ENCODE measurements around the gene ARL5B.

DNA sequence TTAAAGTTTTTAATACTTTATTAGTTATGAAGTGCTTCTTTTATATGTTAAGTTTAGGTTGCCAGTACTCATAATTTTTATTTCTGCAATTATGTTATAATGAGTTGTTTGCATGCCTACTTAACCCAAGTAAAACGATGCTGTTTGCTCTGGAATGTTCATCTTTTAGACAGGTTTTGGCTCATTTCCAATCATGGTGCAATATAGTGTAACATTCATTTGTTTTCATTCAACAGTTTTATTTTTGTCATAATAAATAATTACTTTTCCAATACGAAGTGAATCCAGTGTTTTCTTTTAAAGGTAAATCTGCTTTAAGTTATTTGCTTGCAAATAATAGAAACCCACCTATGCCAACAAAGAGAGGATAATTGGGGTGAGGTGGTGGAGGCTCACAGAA, 22.1 kb downstream of the ARL5B start:
- no peak for TF ChIP-seq EZH2 (IDR thresholded peaks at IDR 0.05; ENCODE audit: low read length, unreplicated experiment)
- TF ChIP-seq, protein P1, sequence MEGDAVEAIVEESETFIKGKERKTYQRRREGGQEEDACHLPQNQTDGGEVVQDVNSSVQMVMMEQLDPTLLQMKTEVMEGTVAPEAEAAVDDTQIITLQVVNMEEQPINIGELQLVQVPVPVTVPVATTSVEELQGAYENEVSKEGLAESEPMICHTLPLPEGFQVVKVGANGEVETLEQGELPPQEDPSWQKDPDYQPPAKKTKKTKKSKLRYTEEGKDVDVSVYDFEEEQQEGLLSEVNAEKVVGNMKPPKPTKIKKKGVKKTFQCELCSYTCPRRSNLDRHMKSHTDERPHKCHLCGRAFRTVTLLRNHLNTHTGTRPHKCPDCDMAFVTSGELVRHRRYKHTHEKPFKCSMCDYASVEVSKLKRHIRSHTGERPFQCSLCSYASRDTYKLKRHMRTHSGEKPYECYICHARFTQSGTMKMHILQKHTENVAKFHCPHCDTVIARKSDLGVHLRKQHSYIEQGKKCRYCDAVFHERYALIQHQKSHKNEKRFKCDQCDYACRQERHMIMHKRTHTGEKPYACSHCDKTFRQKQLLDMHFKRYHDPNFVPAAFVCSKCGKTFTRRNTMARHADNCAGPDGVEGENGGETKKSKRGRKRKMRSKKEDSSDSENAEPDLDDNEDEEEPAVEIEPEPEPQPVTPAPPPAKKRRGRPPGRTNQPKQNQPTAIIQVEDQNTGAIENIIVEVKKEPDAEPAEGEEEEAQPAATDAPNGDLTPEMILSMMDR (conservative IDR thresholded peaks at IDR 0.05; ENCODE audit: low read depth, low read length) = no peak
- no peak for TF ChIP-seq EZH2phosphoT487 (IDR thresholded peaks at IDR 0.05; ENCODE audit: borderline replicate concordance, low read length)

Data from PC-3 (cell line).